NCI-H2227 (cell line): ENCODE results near the gene ITGB2.

Experiments
- DNase-seq: peaks from one replicate; lab custom pipeline; 2025; ENCODE audit not compliant: unreplicated experiment; lab: John Stamatoyannopoulos, UW

ITGB2 gene

DNA sequence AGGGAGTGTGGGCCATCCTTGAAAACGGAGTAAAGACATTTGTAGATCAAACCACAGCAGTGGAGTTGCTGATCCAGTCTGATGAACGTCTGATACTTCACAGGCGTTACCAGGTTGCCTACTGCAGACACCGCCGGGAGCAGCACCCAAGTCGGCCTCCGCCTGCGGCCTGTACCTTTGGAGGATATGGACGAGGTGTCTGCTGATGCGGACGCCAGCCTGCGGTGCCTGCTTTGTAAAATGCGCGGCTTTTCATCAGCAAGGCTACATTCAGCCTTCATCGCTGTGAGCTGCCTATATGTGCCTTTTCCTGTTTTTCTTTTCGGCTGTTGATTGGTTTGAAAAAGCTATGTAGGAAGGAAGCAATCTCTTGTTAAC lies 35.1 kb upstream of the ITGB2 start:
- DNase-seq: no peak

DNA sequence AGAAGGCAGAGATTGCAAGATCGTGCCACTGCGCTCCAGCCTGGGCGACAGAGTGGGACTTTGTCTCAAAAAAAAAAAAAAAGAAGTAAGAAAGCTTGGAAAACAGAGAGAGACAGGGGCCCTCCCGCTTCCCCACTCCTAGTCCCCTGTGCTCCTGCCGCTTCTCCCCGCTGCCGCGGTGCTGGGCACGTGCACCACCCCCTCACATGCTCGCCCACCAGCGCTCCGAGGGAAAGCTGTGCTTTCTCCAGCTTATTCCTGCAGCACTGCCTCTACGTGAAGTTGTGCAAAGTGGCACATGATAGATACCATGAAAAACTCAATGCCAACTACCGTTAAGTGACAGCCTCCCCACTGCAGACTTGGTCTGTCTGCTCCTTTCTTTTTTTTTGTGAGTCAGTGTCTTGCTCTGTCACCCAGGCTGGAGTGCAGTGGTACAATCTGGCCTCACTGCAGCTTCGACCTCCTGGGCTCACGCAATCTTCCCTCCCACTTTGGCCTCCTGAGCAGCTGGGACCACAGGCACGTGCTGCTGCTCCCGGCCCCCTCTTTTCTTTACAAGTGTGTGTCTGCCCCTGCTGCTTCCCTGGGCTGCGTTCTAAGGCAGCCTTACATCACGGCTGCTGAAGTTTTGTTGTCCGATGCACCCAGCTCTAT lies 34.6 kb upstream of the ITGB2 start:
- DNase-seq: no peak

DNA sequence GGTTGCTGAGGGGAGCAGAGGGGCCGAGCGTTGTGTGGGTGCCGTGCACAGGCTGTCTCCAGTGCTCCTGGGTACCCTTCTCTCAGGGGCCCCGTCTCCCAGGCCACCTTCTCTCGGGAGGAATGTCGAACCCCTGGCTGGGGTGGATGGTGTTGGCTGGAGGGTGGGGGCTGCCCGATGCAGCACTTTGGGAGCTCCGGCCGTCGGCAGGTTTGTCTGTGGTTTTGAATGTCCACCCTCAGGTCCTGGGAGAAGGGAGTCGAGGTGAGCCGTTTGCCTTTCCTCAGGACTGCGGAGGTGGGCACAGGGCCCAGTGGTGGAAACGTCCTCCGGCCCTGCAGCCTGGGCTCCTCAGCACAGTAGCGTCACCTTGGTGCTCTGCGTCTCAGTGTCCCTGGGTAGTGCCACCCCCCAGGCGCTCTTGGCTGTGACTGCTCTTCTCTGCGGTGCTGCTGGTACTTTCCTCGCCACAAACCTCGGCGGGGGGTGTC lies 33.6 kb upstream of the ITGB2 start:
- DNase-seq: no peak

DNA sequence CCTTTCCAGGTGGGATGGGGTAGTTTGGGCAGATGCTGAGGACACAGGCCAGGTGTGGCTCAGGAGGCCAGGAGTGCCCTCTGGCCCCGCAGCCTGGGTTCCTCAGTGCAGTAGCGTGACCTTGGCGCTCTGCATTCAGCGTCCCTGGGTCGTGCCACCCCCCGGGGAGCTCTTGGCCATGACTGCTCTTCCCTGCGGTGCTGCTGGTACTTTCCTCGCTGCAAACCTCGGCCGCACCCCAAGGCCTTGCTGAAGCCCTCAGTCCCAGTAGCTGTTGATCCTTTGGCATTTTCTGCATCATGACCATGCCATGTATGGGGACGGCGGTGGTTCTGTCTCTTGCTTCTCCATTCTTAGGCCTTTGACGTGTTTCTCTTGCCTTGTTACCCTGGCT lies 32.9 kb upstream of the ITGB2 start:
- no peak for DNase-seq

DNA sequence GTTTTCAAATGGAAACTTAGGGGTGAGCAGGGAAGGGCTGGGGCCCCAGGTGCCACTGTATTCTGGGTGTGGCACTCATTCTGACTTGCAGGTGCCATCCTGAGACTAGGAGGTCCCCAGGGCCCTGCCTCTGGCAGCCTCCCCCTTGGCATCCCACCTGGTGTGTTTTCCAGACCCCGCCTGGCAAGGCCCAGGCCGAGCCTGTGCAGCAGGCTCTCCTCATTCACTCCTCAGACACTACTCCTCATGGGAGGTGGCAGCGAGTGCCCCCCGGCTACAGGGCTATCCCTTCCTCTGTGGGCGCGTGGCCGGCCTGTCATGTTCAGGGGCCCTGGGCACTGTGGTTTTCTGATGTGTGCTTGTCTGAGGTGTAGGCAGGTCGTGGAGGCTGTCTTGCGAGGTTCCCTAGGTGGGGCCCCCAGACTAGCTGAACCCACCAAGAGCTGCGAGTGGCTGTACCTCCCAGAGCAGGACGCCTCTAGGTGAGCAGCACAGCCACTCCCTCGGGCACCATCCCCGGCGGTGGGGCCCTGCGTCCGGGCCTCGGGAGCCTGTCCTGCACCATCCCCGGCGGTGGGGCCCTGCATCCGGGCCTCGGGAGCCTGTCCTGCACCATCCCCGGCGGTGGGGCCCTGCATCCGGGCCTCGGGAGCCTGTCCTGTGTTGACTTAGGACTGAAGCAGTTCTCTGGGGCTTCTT lies 32.4 kb upstream of the ITGB2 start:
- DNase-seq: no peak

DNA sequence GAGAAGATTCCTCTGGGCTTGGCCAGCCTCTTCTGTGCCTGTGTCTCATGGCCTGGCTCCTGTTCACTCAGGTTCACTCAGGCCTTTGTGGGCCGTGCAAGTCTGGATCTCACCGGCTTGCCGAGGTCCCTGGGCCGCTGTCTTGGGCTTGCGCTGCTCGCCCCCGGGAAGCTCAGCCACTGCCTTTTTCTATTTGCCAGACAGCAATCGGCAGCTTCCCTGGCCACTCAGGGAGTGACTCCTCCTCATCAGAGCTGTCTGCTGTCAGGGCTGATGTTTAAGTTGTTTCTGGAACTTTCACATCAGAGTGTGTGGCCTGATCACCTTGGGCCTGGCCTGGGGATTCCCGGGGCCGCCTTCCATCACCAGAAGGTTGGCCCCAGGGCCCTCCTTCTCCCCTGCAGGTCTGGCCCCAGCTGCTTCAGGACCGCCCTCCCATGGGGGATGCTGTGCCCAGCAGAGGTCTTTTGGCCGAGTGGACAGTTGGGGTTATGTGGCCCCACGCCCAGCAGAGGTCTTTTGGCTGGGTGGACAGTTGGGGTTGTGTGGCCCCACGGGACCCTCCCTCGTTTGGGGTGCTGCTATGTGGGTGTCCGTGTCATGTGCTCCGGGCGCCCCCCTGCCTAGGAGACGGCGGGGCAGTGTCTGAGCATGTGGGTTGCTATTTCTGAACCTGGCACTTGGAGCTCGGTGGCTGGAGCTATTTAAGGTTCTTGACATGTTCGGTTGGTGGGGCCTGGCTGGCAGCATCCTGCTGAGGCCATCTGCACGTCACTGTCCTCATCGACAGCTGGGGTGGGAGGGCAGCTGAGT lies 31.6 kb upstream of the ITGB2 start:
- no peak for DNase-seq

DNA sequence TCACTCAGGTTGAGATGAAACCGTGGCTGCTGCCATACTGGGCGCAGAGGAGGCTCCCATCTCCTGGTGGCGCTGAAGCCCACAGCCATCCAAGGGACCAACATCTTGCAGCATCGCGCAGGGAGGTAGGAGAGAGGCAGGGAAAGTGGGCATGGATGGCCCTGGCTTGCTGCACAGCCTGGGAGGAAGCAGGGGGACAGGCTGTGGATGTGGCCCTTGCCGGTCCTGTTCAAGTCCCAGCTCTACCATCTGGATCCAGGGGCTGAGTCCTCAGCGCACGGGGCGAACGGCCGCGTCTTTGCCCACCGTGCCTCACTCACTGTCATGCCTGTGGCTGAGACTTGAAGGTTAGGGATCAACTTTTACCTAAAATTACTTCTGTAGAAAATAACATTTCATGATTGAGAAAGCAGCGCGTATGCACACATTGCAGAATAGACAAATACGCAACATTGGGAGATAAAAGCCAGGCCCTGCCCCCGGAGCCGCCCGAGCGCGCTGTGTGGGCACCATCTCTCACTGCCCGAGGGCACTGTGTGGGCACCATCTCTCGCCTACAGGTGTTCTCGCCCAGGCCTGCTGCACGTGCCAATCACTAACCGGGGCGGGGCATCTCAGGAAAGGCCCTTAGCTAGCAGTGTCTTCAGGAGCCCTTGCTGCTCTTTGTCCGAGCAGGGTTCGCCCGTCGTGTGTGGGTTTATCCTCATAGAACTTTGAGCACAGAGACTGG lies 30.7 kb upstream of the ITGB2 start:
- no peak for DNase-seq

DNA sequence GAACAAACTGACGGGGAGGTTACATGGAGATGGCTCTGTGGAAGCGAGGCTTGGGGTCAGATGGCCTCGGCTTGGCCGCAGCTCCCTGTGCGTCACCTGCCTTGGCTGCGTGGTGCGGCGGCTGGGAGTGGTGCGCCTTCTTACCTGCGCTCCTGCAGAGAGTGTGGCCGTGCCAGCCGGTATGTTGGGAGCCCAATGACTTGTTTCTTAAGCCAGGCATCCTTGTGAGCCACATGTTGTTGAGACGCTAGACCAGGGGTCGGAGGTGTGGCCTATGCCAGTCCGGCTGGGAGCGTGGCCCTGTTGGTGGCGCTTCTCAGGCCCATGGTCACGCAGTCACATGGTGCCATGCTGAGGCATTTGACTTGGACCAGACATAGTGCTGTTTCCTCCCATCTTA lies 29.7 kb upstream of the ITGB2 start:
- no peak for DNase-seq

DNA sequence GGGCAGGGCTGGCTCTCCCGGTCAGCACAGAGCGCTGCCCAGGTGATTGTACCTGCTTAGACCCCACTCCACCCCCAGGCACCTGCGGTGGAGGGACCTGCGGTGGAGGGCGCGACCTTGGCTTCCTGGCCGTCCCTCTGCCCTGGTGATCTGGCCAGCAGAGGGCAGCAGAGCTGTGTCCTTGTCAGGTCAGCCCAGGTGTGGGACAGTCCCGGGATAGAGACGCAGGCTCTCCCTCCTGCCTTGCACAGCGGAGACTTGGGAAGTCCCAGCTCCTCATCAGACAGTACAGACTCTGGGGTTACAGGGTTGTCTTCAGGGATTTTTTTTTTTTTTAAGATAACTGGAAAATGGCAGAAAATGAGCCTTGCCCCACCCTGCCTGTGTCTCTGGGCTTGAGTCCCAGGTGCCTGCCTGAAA lies 29.1 kb upstream of the ITGB2 start:
- peak; percentile 61 for DNase-seq

DNA sequence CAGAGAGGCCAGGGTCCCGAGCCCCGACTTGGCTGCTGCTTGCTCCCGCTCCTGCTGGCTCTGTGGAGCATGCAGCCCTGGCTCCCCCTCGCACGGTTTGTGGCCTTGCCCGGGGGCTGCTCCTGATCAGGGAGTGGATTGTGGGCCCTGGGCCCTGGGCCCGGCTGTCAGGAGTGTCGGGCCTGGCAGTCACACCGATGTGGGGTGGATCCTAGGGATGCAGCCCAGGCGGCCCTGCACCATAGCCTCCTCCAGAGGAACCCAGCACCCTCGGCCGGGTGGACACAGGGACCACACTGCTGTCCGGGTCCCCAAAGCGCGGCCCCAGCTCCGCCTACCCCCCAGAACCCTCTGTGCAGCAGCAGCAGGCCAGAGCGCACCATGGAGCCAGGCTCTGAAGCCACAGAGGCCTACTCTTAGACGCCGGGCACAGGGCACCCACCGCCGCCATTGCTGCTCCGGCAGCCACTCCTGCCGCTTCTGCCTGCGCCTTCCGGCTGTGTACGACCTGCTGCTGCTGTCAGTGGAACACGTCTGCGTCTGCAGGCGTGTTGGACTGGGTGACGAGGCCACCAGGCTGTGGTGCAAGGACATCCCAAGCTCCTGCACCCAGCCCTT lies 28.6 kb upstream of the ITGB2 start:
- no peak for DNase-seq

DNA sequence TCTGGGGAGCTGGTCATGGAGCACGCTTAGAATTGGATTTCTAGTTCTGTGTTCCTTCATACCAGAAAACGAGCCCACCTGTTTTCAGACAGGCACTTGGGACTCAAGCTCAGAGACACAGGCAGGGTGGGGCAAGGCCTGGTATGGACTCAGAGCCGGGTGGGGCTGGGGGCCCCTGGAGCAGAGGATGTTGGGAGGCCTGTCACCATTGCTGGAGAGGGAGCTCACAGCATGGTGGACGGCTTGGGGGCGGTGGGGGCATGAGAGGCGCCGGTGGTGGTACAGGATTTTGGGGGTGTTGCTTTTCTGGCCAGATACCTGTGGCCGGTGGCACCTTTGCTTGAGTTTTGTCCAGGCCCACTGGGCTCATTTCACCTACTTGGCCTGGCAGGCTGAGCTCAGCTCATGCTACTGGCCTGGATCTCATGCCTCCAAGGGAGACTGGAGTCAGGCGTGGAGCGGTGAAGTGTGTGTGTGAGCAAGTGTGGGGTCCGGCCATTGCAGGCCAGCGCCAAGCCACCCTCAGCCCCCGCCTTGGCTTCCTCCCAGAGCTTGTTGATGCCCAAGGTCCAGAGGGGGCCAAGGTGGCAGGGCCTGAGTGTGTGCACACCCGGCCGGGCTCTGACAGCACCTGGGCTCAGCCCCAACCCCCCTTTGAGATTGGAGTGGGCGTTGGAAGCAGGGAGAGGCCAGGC lies 27.9 kb upstream of the ITGB2 start:
- no peak for DNase-seq

DNA sequence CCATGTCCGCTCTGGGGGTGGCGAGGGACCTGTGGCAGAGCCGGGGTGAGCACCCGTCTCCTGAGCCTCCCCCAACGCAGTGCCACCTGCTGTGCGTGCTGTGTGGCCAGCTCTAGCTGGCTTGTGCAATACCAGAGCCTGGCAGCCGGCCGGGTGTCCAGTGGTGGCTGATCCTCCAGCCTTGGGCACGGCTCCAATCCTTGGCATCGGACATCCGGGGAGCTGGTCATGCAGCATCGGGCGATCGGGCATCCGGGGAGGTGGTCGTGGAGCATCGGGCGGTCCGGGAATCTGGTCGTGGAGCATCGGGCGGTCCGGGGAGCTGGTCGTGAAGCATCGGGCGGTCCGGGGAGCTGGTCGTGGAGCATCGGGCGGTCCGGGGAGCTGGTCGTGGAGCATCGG lies 27.2 kb upstream of the ITGB2 start:
- no peak for DNase-seq

DNA sequence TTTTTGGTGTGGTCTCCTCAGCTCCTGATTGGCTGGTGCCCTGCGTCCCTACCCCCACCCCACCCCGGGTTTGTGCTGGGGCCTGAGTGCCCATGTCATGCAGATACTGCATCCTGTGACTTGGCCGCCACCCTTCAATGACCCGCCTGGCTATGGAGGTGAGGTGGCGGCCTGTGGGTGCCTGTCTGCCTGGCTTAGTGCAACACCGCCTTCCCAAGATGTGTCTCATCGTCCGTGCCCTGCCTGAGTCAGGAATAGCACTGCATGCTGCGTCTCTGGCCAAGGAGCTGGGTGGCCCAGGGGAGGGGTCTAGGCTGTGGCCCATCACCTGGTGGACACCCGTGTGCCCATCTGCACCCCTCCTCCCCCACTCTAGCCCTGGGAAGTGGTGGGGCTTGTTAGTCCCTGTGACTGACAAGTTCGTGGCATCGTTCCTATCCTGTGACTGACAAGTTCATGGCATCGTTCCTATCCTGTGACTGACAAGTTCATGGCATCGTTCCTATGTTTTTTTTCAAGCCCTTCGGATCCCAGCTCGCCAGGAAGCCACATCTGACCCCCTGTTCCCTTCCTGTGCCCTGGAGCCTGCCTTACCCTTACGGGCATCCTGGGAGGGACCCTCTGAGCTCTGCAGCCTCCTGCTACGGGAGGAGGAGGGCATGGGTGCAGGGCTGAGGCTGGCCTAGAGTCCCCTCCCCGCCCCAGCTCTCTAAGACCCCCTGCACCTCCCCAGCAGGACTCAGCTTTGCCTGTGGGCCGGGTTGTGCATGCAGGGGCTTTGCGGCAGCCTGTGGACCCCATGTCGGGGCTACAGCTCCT lies 26.6 kb upstream of the ITGB2 start:
- no peak for DNase-seq

DNA sequence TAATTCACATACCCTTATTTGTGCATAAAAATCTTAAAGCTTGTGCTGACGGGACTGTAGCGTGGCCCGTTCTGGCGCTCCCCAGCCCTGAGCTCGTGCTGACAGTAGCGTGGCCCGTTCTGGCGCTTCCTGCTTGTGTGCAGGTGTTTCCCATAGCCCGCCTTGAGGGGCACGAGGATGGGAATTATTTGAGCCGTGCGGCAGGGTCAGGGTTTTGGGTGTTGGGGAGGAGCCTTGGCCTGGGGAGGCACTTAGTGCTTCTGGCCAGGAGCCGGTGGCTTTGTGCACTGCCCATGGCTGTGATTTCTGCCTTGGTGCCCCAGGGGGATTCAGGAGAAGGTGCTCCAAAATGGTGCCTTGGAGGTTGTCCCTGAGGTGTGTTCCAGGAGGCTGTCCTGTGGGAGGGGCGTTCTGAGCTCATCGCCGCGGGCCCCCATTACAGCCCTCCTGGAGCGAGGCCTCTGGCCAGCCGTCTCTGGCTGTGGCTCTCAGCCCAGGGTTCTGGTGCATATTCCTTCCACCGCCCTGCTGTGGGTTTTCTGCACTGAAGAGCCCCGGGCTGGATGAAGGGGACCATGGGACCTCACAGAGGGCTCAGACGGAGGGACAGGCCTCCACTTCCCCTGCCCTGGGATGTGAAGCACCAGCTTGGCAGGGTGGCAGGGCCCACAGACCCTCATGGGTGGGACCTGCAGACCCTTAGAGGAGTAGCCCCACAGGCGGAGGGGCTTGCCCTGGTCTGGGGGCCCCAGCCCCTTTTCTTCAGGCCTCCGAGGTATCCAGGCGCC lies 25.7 kb upstream of the ITGB2 start:
- no peak for DNase-seq

DNA sequence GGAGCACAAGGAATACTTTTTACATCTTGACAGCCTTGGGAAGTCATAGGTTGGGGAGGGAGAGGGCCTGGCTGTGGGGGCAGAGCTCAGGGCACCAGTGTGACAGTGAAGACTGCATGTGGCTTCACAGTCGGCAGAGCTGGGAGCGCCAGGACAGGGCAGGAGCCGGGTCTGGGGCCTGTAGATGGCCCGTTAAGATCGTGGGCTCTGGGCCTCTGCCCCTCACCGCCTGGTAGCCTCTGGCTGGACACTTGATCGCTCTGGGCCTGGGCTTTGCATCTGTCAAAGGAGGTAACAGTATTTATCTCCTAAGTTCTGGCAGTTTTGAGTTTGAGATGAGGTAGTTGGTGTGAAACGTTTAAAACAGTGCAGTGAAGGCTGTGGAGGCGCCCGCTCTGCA lies 23.9 kb upstream of the ITGB2 start:
- DNase-seq: no peak

DNA sequence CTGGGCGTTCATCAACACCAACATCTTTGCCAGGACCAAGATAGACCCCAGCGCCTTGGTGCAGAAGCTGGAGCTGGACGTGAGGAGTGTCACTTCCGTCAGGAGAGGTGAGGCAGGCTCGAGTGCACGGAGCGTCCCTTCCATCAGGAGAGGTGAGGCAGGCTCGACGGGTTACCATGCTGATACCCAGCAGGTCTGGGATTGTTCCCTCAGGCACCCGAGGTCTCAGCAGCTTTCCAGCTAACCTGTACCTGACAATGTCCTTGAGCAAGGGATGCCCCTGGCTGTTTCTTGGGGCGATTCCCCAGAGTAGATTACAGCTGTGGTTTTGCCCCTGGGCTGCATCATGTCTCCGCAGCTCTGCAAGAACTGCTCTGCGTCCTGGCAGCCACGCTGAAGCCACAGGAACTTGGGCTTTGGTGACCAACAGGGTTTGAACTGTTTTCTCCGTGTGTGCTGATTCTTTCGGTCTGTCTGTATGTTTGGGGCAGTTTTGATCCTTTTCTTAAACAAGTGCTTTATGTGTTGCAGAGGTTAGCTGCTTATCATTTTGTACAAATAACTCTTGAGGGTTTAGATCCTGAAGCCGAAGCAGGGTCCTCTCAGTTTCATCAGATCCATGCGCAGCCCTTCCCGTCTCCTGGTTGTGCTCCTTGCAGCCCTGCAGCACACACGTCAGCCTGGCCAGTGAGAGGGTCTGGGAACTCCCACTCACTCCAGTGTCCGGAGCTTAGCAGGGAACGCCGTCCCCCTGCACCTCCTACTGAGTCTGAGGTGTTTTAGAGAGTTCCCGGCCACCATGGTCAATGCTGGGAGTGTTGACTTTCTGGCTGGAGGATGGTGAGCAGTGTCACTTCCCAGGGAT lies 23.2 kb upstream of the ITGB2 start:
- no peak for DNase-seq

DNA sequence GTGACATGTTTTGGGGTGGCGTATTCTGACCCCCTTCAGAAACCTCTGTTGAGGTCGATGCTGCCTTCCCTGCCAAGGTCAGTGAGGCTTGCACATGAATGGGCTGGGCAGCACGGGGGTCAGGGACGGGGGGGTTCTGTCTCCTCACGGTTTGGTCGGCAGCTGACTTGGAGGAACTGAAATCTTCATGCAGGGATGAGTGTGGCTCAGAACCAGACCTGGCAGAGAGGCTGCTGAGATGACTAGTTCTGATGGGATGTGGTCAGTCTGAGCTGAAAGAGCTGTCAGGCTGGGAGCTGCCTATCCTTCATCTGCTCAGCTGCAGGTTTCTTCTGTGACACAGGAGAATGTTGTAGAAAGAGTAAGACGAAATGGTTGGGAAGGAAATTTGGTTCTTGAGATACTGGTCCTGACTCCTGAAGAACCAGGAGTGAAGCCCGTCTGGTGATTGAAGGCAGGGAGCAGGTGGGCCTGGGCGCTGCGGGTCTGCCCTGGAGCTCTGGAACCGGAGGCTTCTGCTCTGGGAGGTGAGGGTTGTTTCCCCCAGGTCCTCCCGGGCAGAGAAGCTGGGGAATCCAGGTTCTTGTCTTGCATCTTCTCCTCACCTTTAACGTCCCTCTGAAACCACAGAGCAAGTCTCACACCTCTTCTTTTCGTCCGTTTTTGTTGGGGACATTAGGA lies 22.4 kb upstream of the ITGB2 start:
- no peak for DNase-seq
